ENCODE data around the gene CACNA1C.
A peak's percentile ranks its signal among the peaks of the same experiment; 100 is the strongest.

Gene CACNA1C

DNA sequence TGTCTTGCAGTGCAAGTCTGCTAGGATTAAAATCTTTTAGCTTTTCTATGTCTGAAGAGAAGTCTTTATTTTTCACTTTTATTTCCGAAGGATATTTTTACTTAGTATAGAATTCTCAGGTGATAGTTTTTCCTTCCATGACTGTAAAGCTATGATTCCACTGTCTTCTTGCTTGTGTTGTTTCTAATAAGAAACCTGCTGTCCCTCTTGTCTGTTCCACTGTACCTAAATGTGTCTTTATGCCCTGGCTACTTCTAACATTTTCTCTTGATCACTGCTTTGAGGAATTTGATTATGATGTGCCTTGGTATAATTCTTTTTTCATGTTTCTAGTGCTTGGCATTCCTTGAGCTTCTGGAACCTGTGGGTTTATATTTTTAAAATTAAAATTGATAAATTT is 228.7 kb downstream of the CACNA1C start:
- TF ChIP-seq JUND (IDR thresholded peaks at IDR 0.05; ENCODE audit: low read depth): no peak
- in situ Hi-C loops (cut with HindIII; ENCODE audit: low pct_unique_long_range_greater_than_20kb, low sequenced_read_pairs): no loop called here
- no peak for DNase-seq (ENCODE audit: low read depth in 1 of 2, low spot score in 1 of 2)

GRCh38 chr12:2282318-2282717 is 229.5 kb downstream of the CACNA1C start:
- DNase-seq (ENCODE audit: low read depth in 1 of 2, low spot score in 1 of 2): peak in 1 of 2 experiments; percentile 64
- TF ChIP-seq JUND (IDR thresholded peaks at IDR 0.05; ENCODE audit: low read depth): no peak
- in situ Hi-C loops (cut with HindIII; ENCODE audit: low pct_unique_long_range_greater_than_20kb, low sequenced_read_pairs): no loop called here

DNA sequence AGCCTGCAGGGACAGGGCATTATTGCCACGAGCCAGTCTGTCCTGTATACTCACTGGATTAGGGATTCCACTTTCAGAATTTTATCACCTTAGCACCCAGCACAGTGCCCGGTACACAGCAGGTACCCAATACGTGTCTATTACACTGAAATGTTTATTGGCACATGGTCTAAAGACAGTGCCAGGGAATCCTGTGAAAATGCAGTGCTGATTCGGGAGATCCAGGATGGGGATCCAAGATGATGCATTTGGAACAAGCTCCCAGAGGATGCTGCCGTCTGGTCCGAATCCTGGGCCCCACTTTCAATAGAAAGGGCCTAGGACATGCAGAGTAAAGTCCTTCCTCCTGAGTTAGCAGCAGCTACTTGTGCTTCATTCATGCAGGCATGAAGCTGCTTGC is 230.7 kb downstream of the CACNA1C start:
- DNase-seq (ENCODE audit: low read depth in 1 of 2, low spot score in 1 of 2): no peak
- in situ Hi-C loops (cut with HindIII; ENCODE audit: low pct_unique_long_range_greater_than_20kb, low sequenced_read_pairs): no loop called here

DNA sequence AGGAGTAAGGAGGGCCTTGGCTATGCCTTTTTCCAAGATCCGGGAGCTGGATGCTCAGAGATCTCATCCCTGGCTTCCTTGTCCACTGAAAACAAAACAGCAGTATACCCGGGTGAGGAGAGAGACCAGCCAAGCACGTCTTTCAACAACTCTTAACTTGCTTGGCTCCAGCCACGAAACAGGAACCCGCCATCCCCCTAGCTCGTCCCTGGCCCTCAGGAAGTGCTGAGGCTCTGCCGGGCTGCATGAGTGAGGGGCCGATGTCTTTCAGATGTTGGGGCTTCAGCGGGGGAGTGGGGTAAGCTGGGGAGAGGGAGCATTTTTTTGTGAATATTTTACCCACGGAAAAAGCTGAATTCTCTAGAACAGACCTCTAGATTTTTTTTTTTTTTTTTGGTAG is 231.1 kb downstream of the CACNA1C start:
- in situ Hi-C loops (cut with HindIII; ENCODE audit: low pct_unique_long_range_greater_than_20kb, low sequenced_read_pairs): no loop called here
- no peak for TF ChIP-seq JUND (IDR thresholded peaks at IDR 0.05; ENCODE audit: low read depth)
- DNase-seq (ENCODE audit: low read depth in 1 of 2, low spot score in 1 of 2): no peak

More for the DNA sequence above, 230.7 kb downstream of the CACNA1C start:
- no peak for TF ChIP-seq JUND (IDR thresholded peaks at IDR 0.05; ENCODE audit: low read depth)

GRCh38 chr12:2284321-2284813 is 231.6 kb downstream of the CACNA1C start:
- no peak for DNase-seq (ENCODE audit: low read depth in 1 of 2, low spot score in 1 of 2)
- no peak for TF ChIP-seq JUND (IDR thresholded peaks at IDR 0.05; ENCODE audit: low read depth)
- in situ Hi-C loops (cut with HindIII; ENCODE audit: low pct_unique_long_range_greater_than_20kb, low sequenced_read_pairs): no loop called here

GRCh38 chr12:2284857-2285256 is 232.1 kb downstream of the CACNA1C start:
- peak in 1 of 2 experiments; percentile 76 for DNase-seq (ENCODE audit: low read depth in 1 of 2, low spot score in 1 of 2)
- in situ Hi-C loops (cut with HindIII; ENCODE audit: low pct_unique_long_range_greater_than_20kb, low sequenced_read_pairs): no loop called here
- TF ChIP-seq JUND (IDR thresholded peaks at IDR 0.05; ENCODE audit: low read depth): no peak

GRCh38 chr12:2285462-2285861 is 232.7 kb downstream of the CACNA1C start:
- in situ Hi-C loops (cut with HindIII; ENCODE audit: low pct_unique_long_range_greater_than_20kb, low sequenced_read_pairs): no loop called here
- no peak for DNase-seq (ENCODE audit: low read depth in 1 of 2, low spot score in 1 of 2)
- no peak for TF ChIP-seq JUND (IDR thresholded peaks at IDR 0.05; ENCODE audit: low read depth)

- TF ChIP-seq JUND (IDR thresholded peaks at IDR 0.05; ENCODE audit: low read depth): no peak
- in situ Hi-C loops (cut with HindIII; ENCODE audit: low pct_unique_long_range_greater_than_20kb, low sequenced_read_pairs): no loop called here
- peak in 1 of 2 experiments; percentile 55 for DNase-seq (ENCODE audit: low read depth in 1 of 2, low spot score in 1 of 2)
Measured at GRCh38 chr12:2286047-2286446, 233.3 kb downstream of the CACNA1C start.

- in situ Hi-C loops (cut with HindIII; ENCODE audit: low pct_unique_long_range_greater_than_20kb, low sequenced_read_pairs): no loop called here
- DNase-seq (ENCODE audit: low read depth in 1 of 2, low spot score in 1 of 2): peak in 1 of 2 experiments; percentile 30
- no peak for TF ChIP-seq JUND (IDR thresholded peaks at IDR 0.05; ENCODE audit: low read depth)
Measured at GRCh38 chr12:2286461-2287131, 233.8 kb downstream of the CACNA1C start.

GRCh38 chr12:2287151-2287550 is 234.4 kb downstream of the CACNA1C start:
- in situ Hi-C loops (cut with HindIII; ENCODE audit: low pct_unique_long_range_greater_than_20kb, low sequenced_read_pairs): no loop called here
- DNase-seq (ENCODE audit: low read depth in 1 of 2, low spot score in 1 of 2): no peak
- TF ChIP-seq JUND (IDR thresholded peaks at IDR 0.05; ENCODE audit: low read depth): no peak

DNA sequence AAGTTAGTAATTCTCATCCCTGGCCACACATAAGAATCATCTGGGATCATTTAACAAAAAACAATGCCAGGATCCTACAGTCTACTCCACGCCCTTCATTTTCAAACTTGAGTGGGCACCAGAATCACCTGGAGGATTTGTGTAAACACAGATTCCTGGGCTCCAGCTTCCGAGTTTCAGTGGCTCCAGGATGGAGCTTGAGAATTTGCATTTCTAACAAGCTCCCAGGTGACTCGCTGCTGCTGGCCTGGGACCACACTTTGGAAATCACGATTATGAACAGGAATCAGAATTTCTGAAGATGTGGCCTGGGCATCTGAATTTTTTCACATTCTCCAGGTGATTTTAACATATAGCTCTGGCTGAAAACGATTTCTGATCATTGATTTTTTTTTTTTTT is 234.8 kb downstream of the CACNA1C start:
- DNase-seq (ENCODE audit: low read depth in 1 of 2, low spot score in 1 of 2): no peak
- no peak for TF ChIP-seq JUND (IDR thresholded peaks at IDR 0.05; ENCODE audit: low read depth)
- in situ Hi-C loops (cut with HindIII; ENCODE audit: low pct_unique_long_range_greater_than_20kb, low sequenced_read_pairs): no loop called here

DNA sequence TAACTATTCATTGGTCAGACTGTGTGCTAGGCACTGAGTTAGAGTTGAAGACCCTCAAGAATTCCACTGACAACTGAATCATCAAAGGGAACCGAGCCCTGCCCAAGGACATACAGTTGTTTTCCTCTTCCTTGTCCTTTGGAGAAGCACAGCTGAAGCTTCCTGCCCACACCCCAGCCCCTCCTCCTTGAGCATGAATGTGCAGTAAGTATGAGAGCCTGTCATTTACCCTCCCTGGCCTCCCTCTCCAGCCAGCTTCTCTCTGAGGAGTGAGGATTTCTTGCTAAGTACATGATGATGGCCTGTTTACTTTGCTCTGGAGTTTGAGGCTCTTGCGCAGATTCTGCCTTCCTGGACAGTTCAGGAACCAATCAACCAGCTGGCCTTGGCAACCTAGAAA is 235.2 kb downstream of the CACNA1C start:
- no peak for TF ChIP-seq JUND (IDR thresholded peaks at IDR 0.05; ENCODE audit: low read depth)
- in situ Hi-C loops (cut with HindIII; ENCODE audit: low pct_unique_long_range_greater_than_20kb, low sequenced_read_pairs): no loop called here
- DNase-seq (ENCODE audit: low read depth in 1 of 2, low spot score in 1 of 2): no peak

DNA sequence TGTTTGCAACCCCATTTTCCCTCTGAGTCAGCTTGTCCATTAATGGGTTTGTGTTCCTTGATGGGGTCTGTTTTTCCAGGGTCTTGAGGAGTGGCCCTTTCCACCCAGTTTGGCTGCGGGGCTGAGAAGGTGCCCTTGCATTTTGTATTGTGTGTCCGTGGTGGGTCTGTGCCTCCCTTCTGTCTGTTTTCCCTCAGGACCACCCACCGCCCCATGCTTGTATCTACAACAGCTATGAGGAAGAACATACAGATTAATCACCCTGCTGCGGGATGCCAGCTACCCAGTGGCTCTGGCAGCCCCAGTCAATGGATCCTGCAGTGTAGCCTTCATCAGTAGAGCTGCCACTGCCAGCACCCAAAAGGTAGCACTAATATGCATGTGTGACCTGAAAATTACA is 235.7 kb downstream of the CACNA1C start:
- no peak for DNase-seq (ENCODE audit: low read depth in 1 of 2, low spot score in 1 of 2)
- in situ Hi-C loops (cut with HindIII; ENCODE audit: low pct_unique_long_range_greater_than_20kb, low sequenced_read_pairs): no loop called here
- TF ChIP-seq JUND (IDR thresholded peaks at IDR 0.05; ENCODE audit: low read depth): no peak

DNA sequence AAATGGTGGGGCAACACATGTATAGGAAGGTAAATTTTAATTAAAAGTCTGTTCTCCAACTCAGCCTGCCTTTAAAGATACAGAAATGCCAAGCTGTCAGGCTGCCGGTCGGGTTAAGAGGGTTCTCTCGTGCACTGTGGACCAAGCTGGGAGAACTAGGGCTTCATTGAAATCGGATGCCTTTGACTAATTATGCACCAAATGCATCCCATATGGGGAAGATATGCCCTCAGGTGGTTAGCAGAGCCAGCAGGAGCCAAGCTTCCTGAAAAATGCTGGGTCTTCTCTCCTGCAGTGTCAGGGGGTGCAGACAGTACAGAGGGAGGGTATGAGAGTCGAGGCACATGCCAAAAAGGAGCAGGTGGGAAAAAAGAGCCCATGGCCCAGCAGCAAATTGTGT is 236.1 kb downstream of the CACNA1C start:
- no peak for TF ChIP-seq JUND (IDR thresholded peaks at IDR 0.05; ENCODE audit: low read depth)
- DNase-seq (ENCODE audit: low read depth in 1 of 2, low spot score in 1 of 2): no peak
- in situ Hi-C loops (cut with HindIII; ENCODE audit: low pct_unique_long_range_greater_than_20kb, low sequenced_read_pairs): no loop called here
